NCI-H2081 treated with DMSO at 0.1 percent for 48 hours (cell line): ENCODE measurements around the gene GPRC5A.

Source experiments
- DNase-seq: peaks from one replicate; lab custom pipeline; 2025; lab: John Stamatoyannopoulos, UW

Gene GPRC5A

DNA sequence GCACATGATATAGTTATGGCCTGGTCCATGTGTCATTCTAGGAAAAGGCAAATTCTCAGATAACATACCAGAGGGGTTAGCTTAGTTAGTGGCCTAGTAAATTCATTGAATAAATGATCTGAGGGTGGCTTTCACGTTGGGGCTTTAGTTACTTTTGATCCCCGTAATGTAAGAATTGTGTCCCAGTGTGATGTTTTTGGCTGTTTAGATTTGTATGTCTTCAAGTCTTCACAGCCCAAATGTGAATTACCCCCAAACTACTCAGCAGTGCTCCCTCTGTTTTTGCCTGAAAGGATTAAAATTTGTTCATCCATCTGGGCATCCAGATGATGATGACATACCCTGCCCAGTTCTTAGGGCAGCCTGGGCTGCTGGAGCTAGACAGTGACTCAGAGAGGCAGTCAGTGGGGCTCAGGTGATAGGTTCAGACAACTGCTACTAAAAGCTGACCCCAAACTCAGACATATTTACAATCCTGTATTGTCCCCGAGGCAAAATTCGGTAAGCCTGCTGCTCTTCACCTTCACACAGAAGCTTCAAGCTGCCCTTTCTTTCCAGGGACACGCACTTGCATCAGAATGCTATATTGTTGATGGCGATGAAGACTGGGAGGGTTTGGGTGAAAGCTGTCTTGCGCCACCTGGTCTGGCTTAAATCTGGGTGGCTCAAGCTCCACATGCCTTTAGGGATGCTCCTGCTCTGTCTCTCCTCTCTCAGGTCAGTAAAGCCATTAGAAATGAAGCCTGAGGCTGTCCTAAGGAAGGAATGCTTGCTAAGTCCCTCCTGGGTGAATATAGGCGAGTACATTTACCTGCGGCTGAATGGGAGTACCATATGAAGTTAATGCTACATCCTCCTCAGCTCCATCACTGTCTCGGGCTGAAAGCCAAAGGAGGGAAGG lies 50.3 kb downstream of the GPRC5A start:
- no peak for DNase-seq

DNA sequence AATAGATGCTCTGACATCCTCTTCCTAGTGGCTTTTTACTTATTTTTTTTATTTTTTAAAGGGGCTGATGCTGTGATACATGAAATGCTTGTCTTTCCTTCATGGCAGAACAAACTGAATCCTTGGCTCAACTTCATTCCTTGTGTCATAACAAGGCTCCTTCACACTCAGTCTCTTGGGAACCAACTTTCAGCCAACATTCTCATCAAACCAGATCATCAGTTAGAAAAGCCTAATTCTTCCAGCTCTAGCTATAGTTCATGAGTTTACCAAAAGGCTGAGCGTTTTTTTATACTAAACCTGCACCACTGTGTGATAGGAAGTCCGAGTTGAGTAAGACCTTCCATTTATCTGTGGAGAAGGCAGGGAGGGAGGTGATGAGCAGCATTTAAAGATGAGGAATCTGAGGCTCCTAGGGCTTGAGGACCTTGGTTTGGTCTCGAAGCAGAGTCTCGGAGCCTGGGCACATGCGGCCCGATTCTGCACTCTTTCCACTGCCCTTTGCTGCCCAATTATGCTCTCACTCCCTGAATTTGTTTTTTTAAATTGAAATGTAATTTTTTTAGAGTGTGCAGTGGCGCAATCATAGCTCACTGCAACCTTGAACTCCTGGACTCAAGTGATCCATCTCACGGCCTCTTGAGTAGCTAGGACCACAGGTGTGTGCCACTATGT lies 52.4 kb downstream of the GPRC5A start:
- DNase-seq = no peak

DNA sequence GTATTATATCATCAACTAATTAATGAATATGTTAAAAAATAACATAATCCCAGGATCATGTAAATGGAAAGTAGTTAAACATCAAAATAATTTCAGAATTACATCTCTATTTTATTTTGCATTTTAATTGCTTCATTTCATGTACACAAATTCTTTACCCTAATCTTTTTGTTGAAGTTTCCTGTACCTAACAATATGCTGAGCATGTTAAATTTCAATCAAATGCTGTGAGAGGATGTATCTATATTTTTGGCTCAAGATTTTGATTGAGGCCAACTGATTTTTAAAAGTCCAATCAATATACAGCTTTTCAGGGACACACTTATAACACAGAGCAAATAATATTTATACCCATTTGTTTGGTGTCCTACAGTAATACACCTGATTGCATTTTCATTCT lies 54.2 kb downstream of the GPRC5A start:
- no peak for DNase-seq

DNA sequence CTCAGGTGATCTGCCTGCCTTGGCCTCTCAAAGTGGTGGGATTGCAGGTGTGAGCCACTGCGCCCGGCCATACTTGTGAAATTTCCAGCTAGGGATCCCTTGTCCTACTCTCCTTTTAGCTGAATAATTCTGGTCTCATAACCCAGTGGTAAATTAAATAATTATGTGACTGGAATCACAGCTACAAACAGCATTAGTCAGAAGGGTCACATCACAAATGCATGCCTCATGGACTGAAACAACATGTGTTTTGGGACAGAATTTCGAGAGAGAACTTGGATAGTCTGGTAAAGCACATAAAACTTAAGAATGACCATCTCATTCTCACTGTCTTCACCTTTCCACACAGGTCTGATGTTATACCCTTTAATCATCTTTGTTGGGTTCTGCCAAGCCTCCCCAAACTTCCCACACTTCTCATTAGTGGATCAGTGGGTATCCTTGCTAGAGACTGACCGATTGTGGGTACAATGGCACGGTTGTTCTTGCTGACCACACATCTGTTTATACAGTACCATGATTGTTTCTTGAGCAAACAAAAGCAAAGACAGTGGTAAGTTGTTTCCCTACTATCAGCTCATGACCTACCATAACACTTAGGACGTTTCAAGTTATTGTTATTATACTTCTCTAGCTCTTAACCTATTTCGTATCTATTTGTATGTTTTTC lies 55.5 kb downstream of the GPRC5A start:
- no peak for DNase-seq

DNA sequence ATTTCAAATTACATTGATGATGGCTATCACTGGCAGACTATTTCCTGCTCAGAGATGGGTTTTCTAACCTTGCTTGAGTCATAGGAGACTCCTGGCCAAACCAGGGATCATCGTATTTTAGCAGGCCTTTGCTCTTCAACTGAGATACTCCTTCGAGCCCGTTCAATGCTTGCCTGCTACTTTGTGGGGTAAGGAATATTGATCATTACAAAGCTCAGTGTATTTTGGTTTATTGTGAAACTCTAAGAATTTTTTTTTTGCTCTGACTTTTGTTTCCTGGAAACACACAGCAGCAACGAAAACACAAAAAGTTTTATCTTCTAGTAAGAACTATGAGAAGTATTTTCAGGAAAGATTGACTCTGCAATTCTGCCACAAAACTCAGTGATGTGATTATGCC lies 56.5 kb downstream of the GPRC5A start:
- no peak for DNase-seq

DNA sequence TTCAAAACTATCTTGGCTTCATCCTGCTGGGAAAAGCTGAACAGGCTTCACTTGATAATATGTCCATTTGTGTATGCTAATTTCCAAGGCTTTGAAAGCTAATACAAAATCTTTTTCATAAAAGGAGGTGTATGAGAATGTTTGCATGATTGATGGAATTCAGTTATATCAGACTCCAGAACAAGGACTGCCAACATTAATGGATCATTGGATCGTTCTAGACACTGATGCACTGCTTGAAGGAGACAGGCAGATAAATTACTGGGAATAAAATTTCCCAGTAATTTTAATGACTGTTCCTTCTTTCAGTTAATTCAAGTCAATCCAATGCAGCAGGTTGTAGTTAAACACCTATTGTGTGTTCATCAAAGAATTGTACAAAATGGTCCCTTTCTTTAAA lies 60.1 kb downstream of the GPRC5A start:
- DNase-seq = no peak

DNA sequence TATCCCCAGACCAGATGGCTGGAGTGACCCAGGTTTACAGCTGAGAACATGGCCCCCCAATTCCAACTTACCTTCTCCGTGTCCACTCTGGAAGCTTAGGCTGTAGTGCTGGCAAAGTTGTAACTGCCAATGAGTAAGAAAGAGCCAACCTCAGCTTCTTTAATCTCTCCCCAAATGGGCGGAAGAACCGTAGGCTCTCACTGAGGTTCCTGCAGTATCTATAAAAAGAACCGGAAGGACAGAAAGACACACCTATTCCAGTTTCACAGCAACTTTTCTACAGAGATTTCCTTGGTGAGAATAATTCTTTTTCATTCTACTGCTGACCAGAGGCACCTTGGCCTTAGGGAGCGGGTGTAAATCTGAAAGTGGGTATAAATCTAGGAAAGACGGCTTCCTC lies 60.7 kb downstream of the GPRC5A start, which contains the start of gene GPRC5D:
Gene GPRC5D (minus strand): TSS at position 135 of the 400 bp plus-strand sequence. CDS start 1,786 bp downstream, outside the sequence.
- DNase-seq = no peak

DNA sequence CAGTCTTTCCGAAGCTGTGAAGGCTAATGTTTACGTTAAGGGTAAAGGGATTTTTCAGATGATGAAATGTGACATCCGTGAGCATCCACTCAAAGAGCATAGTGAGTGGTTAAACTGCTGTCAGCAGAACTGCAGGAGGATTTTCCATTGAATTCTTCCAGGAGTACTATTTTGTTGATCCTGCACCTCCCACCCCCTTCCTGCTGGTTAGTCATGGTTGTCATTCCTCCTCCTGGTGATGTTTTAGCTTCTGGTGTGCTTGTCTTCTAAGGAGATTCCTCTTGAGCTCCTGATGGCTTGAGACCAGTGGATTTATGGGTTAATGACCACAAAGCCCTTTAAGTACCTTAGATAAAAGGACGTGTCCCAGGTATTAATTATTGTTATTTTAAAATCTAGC lies 63.0 kb downstream of the GPRC5A start:
- no peak for DNase-seq

DNA sequence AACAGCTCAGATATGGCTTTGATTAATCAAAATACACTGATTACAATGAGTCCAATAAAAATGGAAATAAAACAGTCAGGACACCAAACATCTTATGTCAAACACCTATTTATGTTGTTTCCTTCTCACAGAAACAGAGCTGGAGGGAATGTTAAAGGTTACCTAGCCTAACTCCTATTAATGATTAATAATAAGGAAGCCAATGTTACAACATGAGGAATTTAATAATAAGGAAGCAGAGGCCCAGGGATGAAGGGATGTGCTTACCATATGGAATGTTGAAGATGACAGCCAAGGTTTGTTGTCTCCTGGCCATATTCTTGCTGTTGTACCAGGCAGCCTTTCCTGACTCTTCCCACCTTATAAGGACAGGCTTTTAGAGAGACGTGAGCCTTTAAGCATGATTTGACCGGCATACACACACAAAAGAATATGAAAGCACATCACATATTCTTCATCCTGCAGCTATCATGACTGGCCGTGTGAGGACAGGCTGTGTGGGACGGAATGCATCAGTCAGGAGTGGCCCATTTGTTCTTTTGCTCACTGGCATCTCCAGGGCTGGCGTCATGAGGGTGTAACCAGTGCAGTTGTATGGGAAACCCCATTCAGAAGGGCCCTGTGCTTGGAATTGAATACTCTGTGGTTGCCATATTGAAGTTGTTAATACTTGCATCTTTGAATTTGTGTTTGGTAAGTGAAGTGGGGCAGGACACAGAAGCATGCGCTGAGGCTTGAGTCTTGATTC lies 63.7 kb downstream of the GPRC5A start:
- DNase-seq = no peak

DNA sequence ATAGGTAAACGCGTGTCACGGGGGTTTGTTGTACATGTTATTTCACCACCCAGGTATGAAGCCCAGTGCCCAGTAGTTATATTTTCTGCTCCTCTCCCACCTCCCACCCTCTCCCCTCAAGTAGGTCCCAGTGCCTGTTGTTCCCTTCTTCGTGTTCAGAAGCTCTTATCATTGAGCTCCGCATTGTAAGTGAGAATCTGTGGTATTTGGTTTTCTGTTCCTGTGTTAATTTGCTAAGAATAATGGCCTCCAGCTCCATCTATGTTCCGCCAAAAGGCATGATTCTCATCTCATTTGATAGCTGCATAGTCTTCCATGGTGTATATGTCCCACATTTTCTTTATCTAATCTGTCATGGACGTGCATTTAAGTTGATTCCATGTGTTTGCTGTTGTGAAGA lies 67.5 kb downstream of the GPRC5A start:
- no peak for DNase-seq

DNA sequence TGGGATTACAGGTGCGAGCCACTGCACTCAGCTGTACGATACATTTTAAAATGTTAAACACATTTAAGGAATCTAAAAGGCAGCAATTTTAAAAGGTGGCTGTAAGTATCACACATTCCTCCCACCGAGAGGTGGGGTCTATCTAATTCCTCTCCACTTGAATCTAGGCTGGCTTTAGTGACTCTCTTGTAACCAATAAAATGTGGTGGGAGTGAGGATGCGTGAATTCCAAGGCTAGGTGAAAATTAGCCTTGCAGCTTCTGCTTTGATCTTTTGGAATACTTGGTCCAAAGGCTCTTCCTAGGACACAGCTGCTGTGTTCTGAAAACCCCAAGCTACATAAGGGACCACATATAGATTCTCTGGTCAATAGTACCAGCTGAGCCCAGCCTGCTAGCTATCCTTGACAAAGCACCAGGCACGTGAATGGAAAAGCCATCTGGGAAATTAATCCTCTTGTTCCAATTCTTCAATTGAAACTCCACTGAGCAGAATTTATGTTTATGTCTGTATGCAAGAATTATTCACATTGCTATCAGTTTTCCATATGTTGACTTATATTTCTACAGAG lies 69.4 kb downstream of the GPRC5A start:
- DNase-seq = no peak

DNA sequence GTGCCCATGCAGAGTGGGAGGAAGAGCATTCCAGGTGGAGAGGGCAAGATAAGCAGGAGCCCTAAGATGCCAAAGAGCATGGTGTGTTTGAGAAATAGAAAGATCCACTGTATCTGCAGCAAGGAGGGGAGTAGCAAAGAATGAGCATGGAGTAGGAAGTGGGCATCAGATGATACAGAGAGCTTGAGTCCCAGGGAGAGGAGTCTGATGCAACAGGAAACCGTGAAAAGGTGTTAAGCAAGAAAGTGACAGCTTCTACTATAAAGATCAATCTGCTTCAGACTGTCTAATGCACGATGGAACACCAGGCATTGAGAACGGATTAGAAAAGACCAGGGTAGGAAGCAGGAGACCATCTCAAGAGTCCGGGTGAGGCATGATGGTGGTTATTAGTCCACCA lies 72.9 kb downstream of the GPRC5A start:
- DNase-seq = no peak

DNA sequence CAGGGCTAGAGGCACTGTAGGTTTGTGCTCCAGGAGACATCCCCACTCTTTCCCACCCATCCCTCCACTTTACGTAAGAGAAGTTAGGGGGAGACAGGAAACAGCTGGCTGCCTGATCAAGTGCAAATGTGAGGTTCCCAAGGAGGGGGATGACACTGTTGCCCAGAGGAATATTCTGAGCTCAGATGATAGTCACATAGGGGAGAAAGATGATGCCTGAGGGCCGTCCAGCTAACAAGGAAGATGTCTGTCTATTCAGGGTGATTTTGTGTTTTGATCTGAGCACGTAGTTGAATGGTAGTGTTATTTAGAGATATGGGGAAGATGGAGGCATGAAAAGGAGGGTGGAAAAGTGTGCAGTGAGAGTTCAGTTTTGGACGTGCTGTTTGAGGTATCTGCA lies 74.5 kb downstream of the GPRC5A start:
- DNase-seq = no peak
